HL-60 (cell line): ENCODE data around the gene CDC45.
A peak's percentile ranks its signal among the peaks of the same experiment; 100 is the strongest.

ENCODE experiments used
- DNase-seq, 2 experiments: peaks; one replicate each; pipeline ENCODE4 v3.0.0-alpha.2; 2010 to 2020; ENCODE audit warnings: low read depth in 1 of 2, low spot score in 1 of 2
- H3K27ac ChIP-seq: fragments of 250-450 bp; sonication (Bioruptor Pico); replicated peaks from 2 replicates; pipeline ENCODE4 v1.5.1; 2020; ENCODE audit warnings: mild to moderate bottlenecking, moderate library complexity
- H3K27me3 ChIP-seq: fragments of 250-450 bp; sonication (Bioruptor Pico); 2 replicates; pipeline ENCODE4 v1.5.1; 2021; ENCODE audit warnings: mild to moderate bottlenecking, moderate library complexity; ENCODE audit not compliant: insufficient read depth, poor library complexity, severe bottlenecking
- H3K4me3 ChIP-seq: replicated peaks from 2 replicates; pipeline ENCODE4 v1.5.1; 2011; ENCODE audit warnings: mild to moderate bottlenecking, control low read depth, low read length; ENCODE audit not compliant: insufficient read depth
- CTCF ChIP-seq: IDR thresholded peaks from one replicate; pipeline ENCODE4 v1.5.1; 2011; ENCODE audit warnings: low read length, control low read depth, inconsistent platforms; ENCODE audit not compliant: insufficient read depth
- GABPA ChIP-seq: IDR thresholded peaks from 2 replicates; pipeline ENCODE4 v1.6.1; 2012; ENCODE audit warnings: low read depth
- POLR2AphosphoS5 ChIP-seq: IDR thresholded peaks from 2 replicates; pipeline ENCODE4 v1.6.1; 2012; ENCODE audit warnings: low read depth
- REST ChIP-seq: IDR thresholded peaks from 2 replicates; pipeline ENCODE4 v1.6.1; 2012; ENCODE audit warnings: low read depth; ENCODE audit not compliant: insufficient replicate concordance
- SPI1 ChIP-seq: IDR thresholded peaks from 2 replicates; pipeline ENCODE4 v1.6.1; 2012; ENCODE audit warnings: low read depth, mild to moderate bottlenecking, borderline replicate concordance

Gene CDC45

GRCh38 chr22:19543970-19544708 is 64.4 kb downstream of the CDC45 start:
- no peak for DNase-seq
- no peak overlapping the region for H3K4me3 ChIP-seq
- H3K27me3 ChIP-seq = peaks cover 8% of the 10 kb centered on the region
- TF ChIP-seq REST (no peak), POLR2AphosphoS5 (no peak), SPI1 (no peak), CTCF (no peak), GABPA (no peak)
- H3K27ac ChIP-seq = no peak overlapping the region

DNA sequence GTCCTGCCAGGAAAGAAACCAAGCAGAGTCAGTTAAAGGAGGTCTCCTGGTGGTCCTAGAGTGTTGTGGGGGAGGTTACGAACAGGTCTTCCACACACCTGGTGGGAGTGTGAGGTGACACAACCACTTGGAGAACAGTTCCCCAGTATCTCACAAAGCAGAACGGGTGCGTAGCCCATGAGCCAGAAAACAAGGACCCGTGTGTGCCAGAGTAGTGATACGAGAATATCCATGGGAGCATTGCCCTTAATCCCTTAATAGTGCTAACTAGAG is 66.2 kb downstream of the CDC45 start:
- no peak overlapping the region for H3K4me3 ChIP-seq
- TF ChIP-seq GABPA (no peak), SPI1 (no peak), REST (no peak), POLR2AphosphoS5 (no peak), CTCF (no peak)
- H3K27ac ChIP-seq = no peak overlapping the region
- peaks cover 5% of the 10 kb centered on the region for H3K27me3 ChIP-seq
- no peak for DNase-seq

GRCh38 chr22:19546680-19547079 is 67.0 kb downstream of the CDC45 start:
- peak; percentile 10 to 59 for DNase-seq
- Histone ChIP-seq H3K27ac (no peak overlapping the region), H3K4me3 (no peak overlapping the region), H3K27me3 (peaks cover 5% of the 10 kb centered on the region)
- TF ChIP-seq CTCF (no peak), POLR2AphosphoS5 (no peak), SPI1 (no peak), REST (no peak), GABPA (no peak)
